OCI-LY3 (cell line): ENCODE results near the gene SCUBE3.

Experiments used
- H2AFZ ChIP-seq: fragments of 200-600, 300-600 bp; shearing (Covaris generic); 2 replicates; pipeline ENCODE4 v1.6.0; 2014; ENCODE audit warnings: antibody characterized with exemption, low read depth, low read length
- H3K27ac ChIP-seq: fragments of 200-600, 300-600 bp; sonication (generic); 2 replicates; pipeline ENCODE4 v1.5.1; 2014; ENCODE audit warnings: mild to moderate bottlenecking, low read length, moderate library complexity, mixed read lengths
- H3K27me3 ChIP-seq: fragments of 200-600, 300-600 bp; sonication (generic); 2 replicates; pipeline ENCODE4 v1.6.1; 2014; ENCODE audit warnings: low read depth, low read length, mixed read lengths
- H3K36me3 ChIP-seq: fragments of 200-600, 300-600 bp; sonication (generic); replicated peaks from 2 replicates; pipeline ENCODE3; 2014; ENCODE audit warnings: low read depth, low read length, mixed read lengths
- H3K4me1 ChIP-seq: fragments of 300-600, 200-600 bp; sonication (generic); 2 replicates; pipeline ENCODE4 v1.6.1; 2014; ENCODE audit warnings: low read length, mixed read lengths
- H3K4me2 ChIP-seq: fragments of 200-600, 300-600 bp; sonication (generic); 2 replicates; pipeline ENCODE4 v1.6.1; 2014; ENCODE audit warnings: low read length, mixed read lengths
- H3K4me3 ChIP-seq: fragments of 300-600, 200-600 bp; sonication (generic); 2 replicates; pipeline ENCODE4 v1.5.1; 2014; ENCODE audit warnings: antibody characterized with exemption, mild to moderate bottlenecking, low read length, moderate library complexity
- H3K79me2 ChIP-seq: fragments of 300-600, 200-600 bp; shearing (Covaris generic); 2 replicates; pipeline ENCODE4 v1.6.1; 2014; ENCODE audit warnings: mild to moderate bottlenecking, low read length, mixed read lengths
- H3K9ac ChIP-seq: fragments of 300-600, 200-600 bp; shearing (Covaris generic); 2 replicates; pipeline ENCODE4 v1.6.0; 2014; ENCODE audit warnings: mild to moderate bottlenecking, low read length, moderate library complexity
- H3K9me3 ChIP-seq: fragments of 200-600, 300-600 bp; shearing (Covaris generic); 2 replicates; pipeline ENCODE4 v1.6.1; 2014; ENCODE audit warnings: low read length, mixed read lengths; ENCODE audit not compliant: insufficient read depth
- H4K20me1 ChIP-seq: fragments of 200-600, 300-600 bp; sonication (generic); 2 replicates; pipeline ENCODE4 v1.6.1; 2016; ENCODE audit warnings: low read length, mixed read lengths; ENCODE audit not compliant: insufficient read depth
- CTCF ChIP-seq: fragments of 200-600, 300-600 bp; sonication (generic); IDR thresholded peaks from 2 replicates; pipeline ENCODE4 v1.5.1; 2014; ENCODE audit warnings: antibody characterized with exemption, low read length, low read depth
- EZH2phosphoT487 ChIP-seq: fragments of 200-600 bp; shearing (Covaris generic); IDR thresholded peaks from 2 replicates; pipeline ENCODE4 v1.6.1; 2018; ENCODE audit warnings: antibody characterized with exemption, mixed run types, low read depth

Gene SCUBE3

DNA sequence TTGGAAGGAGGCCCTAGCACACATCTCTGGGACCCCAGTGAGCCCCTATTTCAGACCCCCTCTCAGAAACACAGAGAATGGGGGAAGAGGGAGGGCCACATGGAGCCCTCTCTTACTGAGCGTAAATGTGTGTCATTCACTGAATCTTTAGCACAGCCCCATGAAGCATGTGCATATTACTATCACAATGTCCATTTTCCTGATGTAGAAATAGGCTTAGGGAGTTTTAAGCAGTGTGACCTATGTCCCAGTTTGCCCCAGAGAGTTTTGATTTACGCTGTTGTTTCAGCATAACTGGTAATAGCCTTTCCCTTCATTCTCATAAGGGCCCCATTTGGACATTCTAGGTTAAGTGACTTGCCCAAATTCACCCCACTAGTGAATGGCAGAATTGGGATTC, 47.6 kb upstream of the SCUBE3 start:
- Histone ChIP-seq H3K36me3 (no peaks in the 10 kb centered on the region), H3K9me3 (no peaks in the 10 kb centered on the region), H4K20me1 (no peaks in the 10 kb centered on the region), H3K79me2 (no peaks in the 10 kb centered on the region), H3K27ac (no peak overlapping the region), H3K9ac (no peak overlapping the region), H3K27me3 (0 out of 2 replicates have a peak, but pooled peaks cover 2% of the 10 kb centered on the region), H2AFZ (no peak overlapping the region), H3K4me2 (no peak overlapping the region), H3K4me1 (peaks cover 20% of the 10 kb centered on the region), H3K4me3 (no peak overlapping the region)
- no peak for TF ChIP-seq CTCF
- TF ChIP-seq EZH2phosphoT487 = no peak

- Histone ChIP-seq H3K79me2 (no peaks in the 10 kb centered on the region), H3K4me1 (peaks cover 24% of the 10 kb centered on the region), H3K4me3 (no peak overlapping the region), H3K9ac (no peak overlapping the region), H2AFZ (no peak overlapping the region), H3K4me2 (no peak overlapping the region), H4K20me1 (no peaks in the 10 kb centered on the region), H3K9me3 (no peaks in the 10 kb centered on the region), H3K36me3 (no peaks in the 10 kb centered on the region), H3K27ac (no peak overlapping the region), H3K27me3 (0 out of 2 replicates have a peak, but pooled peaks cover 2% of the 10 kb centered on the region)
- TF ChIP-seq EZH2phosphoT487 (no peak), CTCF (no peak)
Measured at GRCh38 chr6:35166520-35166919, 47.2 kb upstream of the SCUBE3 start.

DNA sequence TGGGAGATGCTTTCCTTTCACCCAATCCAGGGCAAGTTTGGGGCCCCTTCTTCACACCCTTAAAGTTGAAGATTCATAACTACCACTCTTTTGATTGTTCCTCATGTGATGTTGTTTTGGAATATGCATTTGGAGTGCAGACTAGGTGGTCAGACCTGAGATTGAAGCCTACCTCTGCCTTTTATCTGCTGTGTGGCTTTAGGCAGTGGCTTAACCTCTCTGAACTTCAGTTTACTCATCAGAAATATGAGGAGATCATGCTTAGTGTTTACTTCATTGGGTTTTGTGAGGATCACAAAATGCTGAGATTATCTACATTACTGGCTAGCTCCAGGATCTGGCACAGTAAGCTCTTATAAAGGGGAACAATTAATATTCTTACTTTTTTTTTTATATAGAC, 46.3 kb upstream of the SCUBE3 start:
- Histone ChIP-seq H3K4me3 (no peak overlapping the region), H3K36me3 (no peaks in the 10 kb centered on the region), H3K9ac (no peak overlapping the region), H3K4me1 (peaks cover 26% of the 10 kb centered on the region), H3K27me3 (0 out of 2 replicates have a peak, but pooled peaks cover 2% of the 10 kb centered on the region), H2AFZ (no peak overlapping the region), H3K27ac (no peak overlapping the region), H4K20me1 (no peaks in the 10 kb centered on the region), H3K4me2 (no peak overlapping the region), H3K79me2 (no peaks in the 10 kb centered on the region), H3K9me3 (no peaks in the 10 kb centered on the region)
- TF ChIP-seq EZH2phosphoT487 = no peak

GRCh38 chr6:35168461-35168861, 45.3 kb upstream of the SCUBE3 start:
- Histone ChIP-seq H3K9me3 (no peaks in the 10 kb centered on the region), H3K36me3 (no peaks in the 10 kb centered on the region), H3K4me1 (peaks cover 26% of the 10 kb centered on the region), H3K27ac (no peak overlapping the region), H4K20me1 (no peaks in the 10 kb centered on the region), H2AFZ (no peak overlapping the region), H3K27me3 (peaks cover 10% of the 10 kb centered on the region; the same call in 1 of the 2 replicates), H3K4me2 (no peak overlapping the region), H3K4me3 (no peak overlapping the region), H3K9ac (no peak overlapping the region), H3K79me2 (no peaks in the 10 kb centered on the region)
- no peak for TF ChIP-seq EZH2phosphoT487
- no peak for TF ChIP-seq CTCF

- Histone ChIP-seq H3K27ac (no peak overlapping the region), H3K4me1 (peaks cover 26% of the 10 kb centered on the region), H3K9me3 (no peaks in the 10 kb centered on the region), H3K36me3 (no peaks in the 10 kb centered on the region), H3K27me3 (peaks cover 10% of the 10 kb centered on the region; the same call in 1 of the 2 replicates), H3K9ac (no peak overlapping the region), H3K4me2 (no peak overlapping the region), H4K20me1 (no peaks in the 10 kb centered on the region), H3K4me3 (no peak overlapping the region), H3K79me2 (no peaks in the 10 kb centered on the region), H2AFZ (no peak overlapping the region)
- TF ChIP-seq CTCF (no peak), EZH2phosphoT487 (no peak)
Measured at GRCh38 chr6:35170166-35170565, 43.6 kb upstream of the SCUBE3 start.
